HepG2 (cell line): ENCODE data around the gene CCDC57. TPM values are rescaled to one million over a fixed set of nuclear protein-coding genes. Genes with fewer than 3 reads are reported as not detected.

ENCODE experiments used
- ADNP ChIP-seq: sonication (generic); formaldehyde crosslinking; IDR thresholded peaks from 2 replicates; pipeline ENCODE4 v1.4.0; 2020; ENCODE audit warnings: missing genetic modification reagents
- CHCHD3 ChIP-seq: sonication (generic); formaldehyde crosslinking; IDR thresholded peaks from 2 replicates; pipeline ENCODE4 v1.8.0; 2022; ENCODE audit warnings: mild to moderate bottlenecking, missing genetic modification reagents, moderate library complexity
- FOXO1 ChIP-seq: sonication (generic); formaldehyde crosslinking; IDR thresholded peaks from 2 replicates; pipeline ENCODE4 v1.4.0; 2020; ENCODE audit warnings: missing genetic modification reagents
- HDAC1 ChIP-seq: sonication (generic); formaldehyde crosslinking; IDR thresholded peaks from 2 replicates; pipeline ENCODE4 v1.5.1; 2020; ENCODE audit warnings: mild to moderate bottlenecking, missing genetic modification reagents
- KLF6 ChIP-seq: IDR thresholded peaks from 2 replicates; pipeline ENCODE4 v1.8.0; 2016; ENCODE audit warnings: missing biosample characterization, missing genetic modification reagents
- SMARCC2 ChIP-seq: fragments of 450-650 bp; IDR thresholded peaks from 2 replicates; pipeline ENCODE4 v1.6.1; 2017; ENCODE audit warnings: antibody characterized with exemption, mild to moderate bottlenecking
- TP53 ChIP-seq: sonication (generic); formaldehyde crosslinking; conservative IDR thresholded peaks from 2 replicates; pipeline ENCODE4 v1.4.0; 2020; ENCODE audit warnings: missing genetic modification reagents
- ZBTB42 ChIP-seq: sonication (generic); formaldehyde crosslinking; IDR thresholded peaks from 2 replicates; pipeline ENCODE4 v1.5.0; 2020; ENCODE audit warnings: mild to moderate bottlenecking, missing genetic modification reagents
- ZNF207 ChIP-seq: fragments of 450-650 bp; IDR thresholded peaks from 2 replicates; pipeline ENCODE4 v1.6.1; 2016; ENCODE audit warnings: antibody characterized with exemption, borderline replicate concordance
- ZNF251 ChIP-seq: sonication (generic); formaldehyde crosslinking; IDR thresholded peaks from 2 replicates; pipeline ENCODE4 v1.9.0; 2021; ENCODE audit warnings: mild to moderate bottlenecking, missing genetic modification reagents
- ZNF282 ChIP-seq: fragments of 450-650 bp; IDR thresholded peaks from 2 replicates; pipeline ENCODE4 v1.6.1; 2018; ENCODE audit not compliant: partially characterized antibody
- ZNF292 ChIP-seq: sonication (generic); formaldehyde crosslinking; IDR thresholded peaks from 2 replicates; pipeline ENCODE4 v1.8.1; 2022; ENCODE audit warnings: mild to moderate bottlenecking, low read depth, missing genetic modification reagents, borderline replicate concordance
- ZSCAN9 ChIP-seq: IDR thresholded peaks from 2 replicates; pipeline ENCODE4 v1.6.1; 2016; ENCODE audit warnings: borderline replicate concordance
- polyA plus RNA-seq, 8 experiments: library from polyadenylated mRNA; depleted of rRNA in 3 of 8; stranded (reverse) in 7 of 8; unstranded in 1 of 8; fragments of >200 nt; fragmentation: Illumina TruSeq in 4 of 8; extraction: Trizol in 4 of 8; gene quantifications; 2 replicates each; pipeline versions ENCODE4 v1.2.1 to v1.2.3, GENCODE V29; 2011 to 2016; ENCODE audit warnings: low read depth in 4 of 8, missing spikeins in 1 of 8, mixed read lengths in 1 of 8; ENCODE audit not compliant: insufficient read depth in 1 of 8
- total RNA-seq, 5 experiments: library from RNA; depleted of rRNA; stranded (reverse); fragments of >200 nt; fragmentation: Illumina TruSeq; extraction: Trizol; gene quantifications; 2 replicates each; pipeline ENCODE4 v1.2.3, GENCODE V29; 2016; ENCODE audit warnings: low read depth in 1 of 5
- TF ChIP-seq, protein P1 (sequence below): IDR thresholded peaks from 2 replicates; pipeline ENCODE4 v1.6.1; 2016; ENCODE audit warnings: low read depth, missing genetic modification reagents, missing compliant biosample characterization
- TF ChIP-seq, protein P2 (sequence below): sonication (generic); formaldehyde crosslinking; IDR thresholded peaks from 2 replicates; pipeline ENCODE4 v1.5.0; 2020; ENCODE audit warnings: missing genetic modification reagents
- TF ChIP-seq, protein P3 (sequence below): sonication (generic); formaldehyde crosslinking; IDR thresholded peaks from 2 replicates; pipeline ENCODE4 v1.4.0; 2020; ENCODE audit warnings: missing genetic modification reagents, borderline replicate concordance

The CCDC57 gene
- total and polyA plus RNA-seq, 2 of the 13 experiments (the other 11 are each of a cell fraction or from before 2014, with no cell fraction given), result 59.3 to 59.9 TPM

DNA sequence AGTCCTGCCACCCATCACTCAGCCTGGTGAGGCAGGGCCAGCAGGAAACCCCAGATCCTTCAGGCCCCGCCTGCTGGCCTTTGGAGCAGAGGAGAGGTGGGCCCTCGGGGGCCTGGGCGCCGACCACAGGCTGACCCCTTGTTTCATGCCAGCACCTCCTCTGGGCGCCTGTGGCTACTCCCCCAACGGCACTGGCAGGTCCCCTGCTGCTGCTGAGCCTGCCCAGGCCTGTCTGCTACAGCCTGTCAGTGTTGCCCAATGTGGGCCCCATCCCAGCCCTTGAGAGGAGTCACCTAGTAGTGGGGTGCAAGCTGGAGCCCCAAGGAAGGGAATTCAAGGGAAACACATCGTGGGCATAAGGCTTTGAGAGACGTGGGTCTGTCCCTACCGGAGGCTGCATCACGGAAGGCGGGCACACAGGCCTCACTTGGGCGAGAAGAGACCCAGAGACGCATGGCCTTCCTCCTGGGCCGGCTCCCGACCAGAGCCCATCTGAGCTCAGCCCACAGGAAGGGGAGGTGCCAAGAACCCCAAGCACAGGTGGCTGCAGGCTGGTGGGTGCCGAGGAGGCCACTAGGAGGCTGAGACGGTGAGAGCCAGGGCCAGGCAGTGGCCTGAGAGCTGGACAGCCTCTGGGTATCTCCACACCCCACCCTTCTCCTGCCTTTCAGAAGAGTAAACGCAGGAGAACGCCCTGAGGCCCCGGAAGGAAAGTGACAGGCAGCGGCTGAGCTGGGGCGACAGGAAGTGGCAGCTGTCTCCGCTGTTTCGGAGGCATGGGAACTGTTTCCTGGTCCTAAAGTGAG, 106.6 kb downstream of the CCDC57 start (continued):
- TF ChIP-seq, protein P1, sequence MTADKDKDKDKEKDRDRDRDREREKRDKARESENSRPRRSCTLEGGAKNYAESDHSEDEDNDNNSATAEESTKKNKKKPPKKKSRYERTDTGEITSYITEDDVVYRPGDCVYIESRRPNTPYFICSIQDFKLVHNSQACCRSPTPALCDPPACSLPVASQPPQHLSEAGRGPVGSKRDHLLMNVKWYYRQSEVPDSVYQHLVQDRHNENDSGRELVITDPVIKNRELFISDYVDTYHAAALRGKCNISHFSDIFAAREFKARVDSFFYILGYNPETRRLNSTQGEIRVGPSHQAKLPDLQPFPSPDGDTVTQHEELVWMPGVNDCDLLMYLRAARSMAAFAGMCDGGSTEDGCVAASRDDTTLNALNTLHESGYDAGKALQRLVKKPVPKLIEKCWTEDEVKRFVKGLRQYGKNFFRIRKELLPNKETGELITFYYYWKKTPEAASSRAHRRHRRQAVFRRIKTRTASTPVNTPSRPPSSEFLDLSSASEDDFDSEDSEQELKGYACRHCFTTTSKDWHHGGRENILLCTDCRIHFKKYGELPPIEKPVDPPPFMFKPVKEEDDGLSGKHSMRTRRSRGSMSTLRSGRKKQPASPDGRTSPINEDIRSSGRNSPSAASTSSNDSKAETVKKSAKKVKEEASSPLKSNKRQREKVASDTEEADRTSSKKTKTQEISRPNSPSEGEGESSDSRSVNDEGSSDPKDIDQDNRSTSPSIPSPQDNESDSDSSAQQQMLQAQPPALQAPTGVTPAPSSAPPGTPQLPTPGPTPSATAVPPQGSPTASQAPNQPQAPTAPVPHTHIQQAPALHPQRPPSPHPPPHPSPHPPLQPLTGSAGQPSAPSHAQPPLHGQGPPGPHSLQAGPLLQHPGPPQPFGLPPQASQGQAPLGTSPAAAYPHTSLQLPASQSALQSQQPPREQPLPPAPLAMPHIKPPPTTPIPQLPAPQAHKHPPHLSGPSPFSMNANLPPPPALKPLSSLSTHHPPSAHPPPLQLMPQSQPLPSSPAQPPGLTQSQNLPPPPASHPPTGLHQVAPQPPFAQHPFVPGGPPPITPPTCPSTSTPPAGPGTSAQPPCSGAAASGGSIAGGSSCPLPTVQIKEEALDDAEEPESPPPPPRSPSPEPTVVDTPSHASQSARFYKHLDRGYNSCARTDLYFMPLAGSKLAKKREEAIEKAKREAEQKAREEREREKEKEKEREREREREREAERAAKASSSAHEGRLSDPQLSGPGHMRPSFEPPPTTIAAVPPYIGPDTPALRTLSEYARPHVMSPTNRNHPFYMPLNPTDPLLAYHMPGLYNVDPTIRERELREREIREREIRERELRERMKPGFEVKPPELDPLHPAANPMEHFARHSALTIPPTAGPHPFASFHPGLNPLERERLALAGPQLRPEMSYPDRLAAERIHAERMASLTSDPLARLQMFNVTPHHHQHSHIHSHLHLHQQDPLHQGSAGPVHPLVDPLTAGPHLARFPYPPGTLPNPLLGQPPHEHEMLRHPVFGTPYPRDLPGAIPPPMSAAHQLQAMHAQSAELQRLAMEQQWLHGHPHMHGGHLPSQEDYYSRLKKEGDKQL (CRISPR knock-in tag), result no peak
- TF ChIP-seq, protein P2, sequence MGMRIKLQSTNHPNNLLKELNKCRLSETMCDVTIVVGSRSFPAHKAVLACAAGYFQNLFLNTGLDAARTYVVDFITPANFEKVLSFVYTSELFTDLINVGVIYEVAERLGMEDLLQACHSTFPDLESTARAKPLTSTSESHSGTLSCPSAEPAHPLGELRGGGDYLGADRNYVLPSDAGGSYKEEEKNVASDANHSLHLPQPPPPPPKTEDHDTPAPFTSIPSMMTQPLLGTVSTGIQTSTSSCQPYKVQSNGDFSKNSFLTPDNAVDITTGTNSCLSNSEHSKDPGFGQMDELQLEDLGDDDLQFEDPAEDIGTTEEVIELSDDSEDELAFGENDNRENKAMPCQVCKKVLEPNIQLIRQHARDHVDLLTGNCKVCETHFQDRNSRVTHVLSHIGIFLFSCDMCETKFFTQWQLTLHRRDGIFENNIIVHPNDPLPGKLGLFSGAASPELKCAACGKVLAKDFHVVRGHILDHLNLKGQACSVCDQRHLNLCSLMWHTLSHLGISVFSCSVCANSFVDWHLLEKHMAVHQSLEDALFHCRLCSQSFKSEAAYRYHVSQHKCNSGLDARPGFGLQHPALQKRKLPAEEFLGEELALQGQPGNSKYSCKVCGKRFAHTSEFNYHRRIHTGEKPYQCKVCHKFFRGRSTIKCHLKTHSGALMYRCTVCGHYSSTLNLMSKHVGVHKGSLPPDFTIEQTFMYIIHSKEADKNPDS (CRISPR knock-in tag), result no peak
- TF ChIP-seq ZNF282, result no peak
- peak; percentile 78; the same call in 1 of the 2 replicates for TF ChIP-seq ZSCAN9 (CRISPR knock-in tag)
- TF ChIP-seq ZNF251 (CRISPR knock-in tag), result 0 out of 2 replicates have a peak, but pooled peaks have one; percentile 12
- TF ChIP-seq HDAC1 (CRISPR knock-in tag), result peak; percentile 89
- TF ChIP-seq, protein P3, sequence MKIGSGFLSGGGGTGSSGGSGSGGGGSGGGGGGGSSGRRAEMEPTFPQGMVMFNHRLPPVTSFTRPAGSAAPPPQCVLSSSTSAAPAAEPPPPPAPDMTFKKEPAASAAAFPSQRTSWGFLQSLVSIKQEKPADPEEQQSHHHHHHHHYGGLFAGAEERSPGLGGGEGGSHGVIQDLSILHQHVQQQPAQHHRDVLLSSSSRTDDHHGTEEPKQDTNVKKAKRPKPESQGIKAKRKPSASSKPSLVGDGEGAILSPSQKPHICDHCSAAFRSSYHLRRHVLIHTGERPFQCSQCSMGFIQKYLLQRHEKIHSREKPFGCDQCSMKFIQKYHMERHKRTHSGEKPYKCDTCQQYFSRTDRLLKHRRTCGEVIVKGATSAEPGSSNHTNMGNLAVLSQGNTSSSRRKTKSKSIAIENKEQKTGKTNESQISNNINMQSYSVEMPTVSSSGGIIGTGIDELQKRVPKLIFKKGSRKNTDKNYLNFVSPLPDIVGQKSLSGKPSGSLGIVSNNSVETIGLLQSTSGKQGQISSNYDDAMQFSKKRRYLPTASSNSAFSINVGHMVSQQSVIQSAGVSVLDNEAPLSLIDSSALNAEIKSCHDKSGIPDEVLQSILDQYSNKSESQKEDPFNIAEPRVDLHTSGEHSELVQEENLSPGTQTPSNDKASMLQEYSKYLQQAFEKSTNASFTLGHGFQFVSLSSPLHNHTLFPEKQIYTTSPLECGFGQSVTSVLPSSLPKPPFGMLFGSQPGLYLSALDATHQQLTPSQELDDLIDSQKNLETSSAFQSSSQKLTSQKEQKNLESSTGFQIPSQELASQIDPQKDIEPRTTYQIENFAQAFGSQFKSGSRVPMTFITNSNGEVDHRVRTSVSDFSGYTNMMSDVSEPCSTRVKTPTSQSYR (CRISPR knock-in tag), result 0 out of 2 replicates have a peak, but pooled peaks have one; percentile 10
- TF ChIP-seq TP53, result peak; percentile 75
- TF ChIP-seq ADNP (CRISPR knock-in tag), result no peak
- no peak for TF ChIP-seq CHCHD3 (CRISPR knock-in tag)
- no peak for TF ChIP-seq ZNF207
- TF ChIP-seq ZBTB42 (CRISPR knock-in tag), result peak; percentile 82
- TF ChIP-seq ZNF292 (CRISPR knock-in tag), result 0 out of 2 replicates have a peak, but pooled peaks have one; percentile 34
- TF ChIP-seq KLF6 (CRISPR knock-in tag), result peak; percentile 80; the same call in 1 of the 2 replicates
- TF ChIP-seq FOXO1 (CRISPR knock-in tag), result peak; percentile 30; the same call in 1 of the 2 replicates
- TF ChIP-seq SMARCC2, result no peak
